Thyroid gland (tissue), 4 donors: ENCODE data around the gene GUCY1A1. TPM values are rescaled to one million over a fixed set of nuclear protein-coding genes. Genes with fewer than 3 reads are reported as not detected.
"Not testable (repeated sequence)": the region's sequence is repeated elsewhere in the genome, so short reads cannot be mapped to it uniquely, and the experiment has no call there.

Experiments used
- DNase-seq, 2 donors: peaks; one replicate each; pipeline ENCODE4 v3.0.0-alpha.2; 2019
- H3K27ac ChIP-seq, 3 donors: fragments of 200-600 bp; sonication (generic); 1 replicate in 2 of 3; 2 replicates in 1 of 3; pipeline ENCODE4 v1.5.1; 2016 to 2019; ENCODE audit warnings: mild to moderate bottlenecking in 1 of 3, moderate library complexity in 1 of 3
- H3K27me3 ChIP-seq: fragments of 200-600 bp; sonication (generic); one replicate; pipeline ENCODE4 v1.5.1; 2019
- H3K36me3 ChIP-seq, 2 donors: fragments of 200-600 bp; sonication (generic); one replicate each; pipeline ENCODE4 v1.5.1; 2016 to 2019
- H3K4me1 ChIP-seq, 2 donors: fragments of 200-600 bp; sonication (generic); one replicate each; pipeline ENCODE4 v1.5.1; 2017 to 2019
- H3K4me3 ChIP-seq, 3 donors: fragments of 200-600 bp; sonication (generic); replicated peaks in 1 of 3; 1 replicate in 2 of 3; 2 replicates in 1 of 3; pipeline ENCODE4 v1.5.1; 2016; ENCODE audit warnings: mild to moderate bottlenecking in 1 of 3
- H3K9me3 ChIP-seq: fragments of 200-600 bp; sonication (generic); one replicate; pipeline ENCODE4 v1.5.1; 2017
- POLR2A ChIP-seq, 2 donors: fragments of 450-650 bp; IDR thresholded peaks; one replicate each; pipeline ENCODE4 v1.6.1; 2017; ENCODE audit warnings: antibody characterized with exemption in 2 of 2, mild to moderate bottlenecking in 2 of 2, moderate library complexity in 1 of 2
- WGBS, 2 donors: methylation state at CpG; one replicate each; pipeline ENCODE4 v1.1.5; 2017; 5-methylcytosine and 5-hydroxymethylcytosine counted together
- intact Hi-C: fragments of 100-400 bp; cut with DNase I; formaldehyde crosslinking; loops from one replicate; pipeline ENCODE4 v1.15.1; 2023
- total RNA-seq, 4 donors: library from RNA; depleted of rRNA; stranded (reverse); fragments of >200 nt; gene quantifications; one replicate each; pipeline ENCODE4 v1.2.3, GENCODE V29; 2016
- TF ChIP-seq, protein P1 (sequence below), 6 experiments: fragments of 200-600 bp in 3 of 6; fragments of 450-650 bp in 3 of 6; sonication (generic) in 3 of 6; IDR thresholded peaks; one replicate each; pipeline ENCODE4 v1.5.1; 2016 to 2019; ENCODE audit warnings: antibody characterized with exemption in 6 of 6, mild to moderate bottlenecking in 2 of 6, inconsistent platforms in 1 of 6, moderate library complexity in 1 of 6

The GUCY1A1 gene
- total RNA-seq, 4 donors from 2014 or later = 11.4 to 25.8 (median 17.5) TPM

DNA sequence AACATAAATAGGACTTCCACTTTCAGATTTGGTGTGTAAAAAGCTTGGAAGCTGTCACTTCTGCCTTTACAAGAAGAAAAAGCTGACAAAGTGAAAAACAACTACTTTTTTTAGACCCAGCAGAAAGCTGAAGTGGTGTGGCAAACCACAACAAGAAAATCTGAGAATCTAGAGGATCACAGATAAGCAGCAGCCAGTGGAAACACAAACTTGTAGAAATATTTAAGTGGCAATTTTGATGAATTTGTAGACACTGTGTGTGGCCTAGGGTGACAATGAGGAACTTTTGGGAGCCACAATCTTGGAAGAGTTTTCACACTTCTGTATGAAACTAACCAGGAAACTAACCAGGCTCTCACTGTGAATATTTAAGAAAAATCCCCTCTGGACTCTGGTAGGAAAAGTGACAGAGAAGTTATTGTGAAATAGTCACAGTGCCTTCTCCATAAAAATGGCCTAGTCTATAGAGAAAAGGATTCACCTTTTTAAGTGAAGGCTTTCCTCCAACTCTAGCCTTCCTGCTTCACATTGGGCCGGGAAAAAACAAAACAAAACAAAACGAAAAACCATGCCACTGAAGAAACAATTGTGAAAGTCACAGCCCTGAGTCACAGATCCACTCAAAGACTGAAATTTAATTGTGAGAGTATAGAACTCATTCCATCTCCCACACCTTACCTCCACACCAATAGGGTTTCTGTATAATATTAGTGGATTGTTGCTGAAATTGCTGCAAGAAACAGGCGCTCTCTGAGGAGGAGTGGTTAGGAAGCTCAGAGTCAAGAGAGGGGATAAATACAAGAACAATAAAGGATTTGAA is 26.7 kb upstream of the GUCY1A1 start:
- Histone ChIP-seq H3K9me3 (no peaks in the 10 kb centered on the region), H3K4me1 (no peaks in the 10 kb centered on the region), H3K27ac (no peak overlapping the region), H3K36me3 (no peaks in the 10 kb centered on the region), H3K4me3 (no peak overlapping the region), H3K27me3 (no peaks in the 10 kb centered on the region)
- no peak for TF ChIP-seq POLR2A (IDR thresholded peaks at IDR 0.05)
- TF ChIP-seq, protein P1, sequence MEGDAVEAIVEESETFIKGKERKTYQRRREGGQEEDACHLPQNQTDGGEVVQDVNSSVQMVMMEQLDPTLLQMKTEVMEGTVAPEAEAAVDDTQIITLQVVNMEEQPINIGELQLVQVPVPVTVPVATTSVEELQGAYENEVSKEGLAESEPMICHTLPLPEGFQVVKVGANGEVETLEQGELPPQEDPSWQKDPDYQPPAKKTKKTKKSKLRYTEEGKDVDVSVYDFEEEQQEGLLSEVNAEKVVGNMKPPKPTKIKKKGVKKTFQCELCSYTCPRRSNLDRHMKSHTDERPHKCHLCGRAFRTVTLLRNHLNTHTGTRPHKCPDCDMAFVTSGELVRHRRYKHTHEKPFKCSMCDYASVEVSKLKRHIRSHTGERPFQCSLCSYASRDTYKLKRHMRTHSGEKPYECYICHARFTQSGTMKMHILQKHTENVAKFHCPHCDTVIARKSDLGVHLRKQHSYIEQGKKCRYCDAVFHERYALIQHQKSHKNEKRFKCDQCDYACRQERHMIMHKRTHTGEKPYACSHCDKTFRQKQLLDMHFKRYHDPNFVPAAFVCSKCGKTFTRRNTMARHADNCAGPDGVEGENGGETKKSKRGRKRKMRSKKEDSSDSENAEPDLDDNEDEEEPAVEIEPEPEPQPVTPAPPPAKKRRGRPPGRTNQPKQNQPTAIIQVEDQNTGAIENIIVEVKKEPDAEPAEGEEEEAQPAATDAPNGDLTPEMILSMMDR (IDR thresholded peaks at IDR 0.05) = no peak
- intact Hi-C loops = no loop called here
- 61 to 76% methylated on average over 3 of the region's 3 CpGs for WGBS, 2 donors
- DNase-seq = no peak

DNA sequence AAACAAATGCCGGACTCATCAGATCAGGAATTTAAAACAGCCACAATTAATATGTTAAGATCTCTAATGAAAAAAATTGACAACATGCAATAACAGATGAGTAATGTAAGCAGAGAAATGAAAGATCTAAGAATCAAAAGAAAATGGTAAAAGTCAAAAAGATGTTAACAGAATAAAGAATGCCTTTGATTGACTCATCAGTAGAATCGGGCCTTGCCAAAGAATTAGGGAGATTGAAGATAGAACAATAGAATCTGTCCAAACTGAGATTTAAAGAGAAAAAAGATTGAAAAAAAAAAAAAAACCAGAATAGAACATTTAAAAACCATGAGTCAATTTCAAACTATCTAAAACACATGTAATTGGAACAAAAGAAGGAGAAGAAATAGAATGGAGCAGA is 25.9 kb upstream of the GUCY1A1 start:
- no peak for DNase-seq
- intact Hi-C loops = no loop called here
- WGBS, 2 donors = 89 to 90% methylated on average over 2 of the region's 2 CpGs
- no peaks in the 10 kb centered on the region for H3K27me3 ChIP-seq
- no peaks in the 10 kb centered on the region for H3K36me3 ChIP-seq
- TF ChIP-seq, protein P1 (IDR thresholded peaks at IDR 0.05) = no peak
- no peak for TF ChIP-seq POLR2A (IDR thresholded peaks at IDR 0.05)
- H3K9me3 ChIP-seq = no peaks in the 10 kb centered on the region
- H3K4me1 ChIP-seq = no peaks in the 10 kb centered on the region
- no peak overlapping the region for H3K27ac ChIP-seq
- H3K4me3 ChIP-seq = no peak overlapping the region

DNA sequence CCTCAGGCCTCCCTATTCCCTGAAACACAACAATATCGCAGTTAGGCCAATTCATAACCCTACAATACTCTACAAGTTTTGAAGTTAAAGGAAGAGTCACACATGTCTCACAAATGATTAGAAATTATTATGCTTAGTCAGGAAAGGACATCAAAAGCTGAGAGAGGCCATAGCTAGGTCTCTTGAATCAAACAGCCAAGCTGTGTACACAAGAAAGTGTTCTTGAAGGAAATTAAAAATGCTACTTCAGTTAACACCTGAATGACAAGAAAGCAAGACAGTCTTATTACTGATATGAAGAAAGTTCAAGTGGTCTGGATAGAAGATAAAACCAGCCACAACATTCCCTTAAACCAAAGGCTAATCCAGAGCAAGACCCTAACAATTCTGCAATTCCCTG is 23.6 kb upstream of the GUCY1A1 start:
- H3K27ac ChIP-seq = no peak overlapping the region
- TF ChIP-seq, protein P1 (IDR thresholded peaks at IDR 0.05) = no peak
- no peak for TF ChIP-seq POLR2A (IDR thresholded peaks at IDR 0.05)
- H3K4me3 ChIP-seq = no peak overlapping the region
- WGBS, 2 donors = 84 to 86% methylated on average over 1 of the region's 1 CpG
- intact Hi-C loops = no loop called here
- H3K36me3 ChIP-seq = no peaks in the 10 kb centered on the region
- no peak for DNase-seq
- no peaks in the 10 kb centered on the region for H3K9me3 ChIP-seq
- no peaks in the 10 kb centered on the region for H3K4me1 ChIP-seq
- H3K27me3 ChIP-seq = no peaks in the 10 kb centered on the region

DNA sequence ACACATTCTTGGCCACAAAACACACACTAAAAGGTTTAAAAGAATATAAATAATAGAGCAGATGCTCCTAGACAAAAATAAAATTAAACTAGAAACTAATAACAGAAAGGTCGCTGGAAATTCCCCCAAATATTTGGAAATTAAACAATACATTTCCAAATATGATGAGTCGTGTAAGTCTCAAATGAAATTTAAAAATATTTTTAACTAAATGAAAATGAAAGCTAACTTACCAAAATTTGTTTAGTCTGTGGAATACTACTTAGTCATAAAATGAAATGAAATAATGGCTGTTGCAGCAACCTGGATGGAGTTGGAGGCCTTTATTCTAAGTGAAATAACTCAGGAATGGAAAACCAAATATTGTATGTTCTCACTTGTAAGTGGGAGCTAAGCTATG is 20.6 kb upstream of the GUCY1A1 start:
- 81 to 84% methylated on average over 2 of the region's 2 CpGs for WGBS, 2 donors
- intact Hi-C loops = no loop called here
- Histone ChIP-seq H3K4me3 (no peak overlapping the region), H3K27ac (no peak overlapping the region), H3K4me1 (no peaks in the 10 kb centered on the region), H3K36me3 (no peaks in the 10 kb centered on the region), H3K9me3 (no peaks in the 10 kb centered on the region), H3K27me3 (no peaks in the 10 kb centered on the region)
- DNase-seq = no peak
- TF ChIP-seq POLR2A (IDR thresholded peaks at IDR 0.05) = no peak
- TF ChIP-seq, protein P1 (IDR thresholded peaks at IDR 0.05) = no peak

DNA sequence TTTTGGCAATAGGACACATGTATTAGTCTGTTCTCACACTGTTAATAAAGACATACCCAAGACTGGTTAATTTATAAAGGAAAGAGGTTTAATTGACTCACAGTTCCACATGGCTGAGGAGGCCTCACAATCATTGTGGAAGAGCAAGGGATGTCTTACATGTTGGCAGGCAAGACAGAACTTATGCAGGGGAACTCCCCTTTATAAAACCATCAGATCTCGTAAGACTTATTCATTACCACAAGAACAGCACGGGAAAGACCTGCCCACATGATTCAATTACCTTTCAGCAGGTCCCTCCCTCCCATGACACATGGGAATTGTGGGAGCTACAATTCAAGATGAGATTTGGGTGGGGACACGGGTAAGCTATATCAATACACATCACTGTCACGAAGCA is 15.9 kb upstream of the GUCY1A1 start:
- not testable (repeated sequence) for H3K9me3 ChIP-seq
- WGBS, 2 donors = 87 to 89% methylated on average over 4 of the region's 4 CpGs

More for the DNA sequence above, 15.9 kb upstream of the GUCY1A1 start:
- H3K4me1 ChIP-seq, intact Hi-C loops, H3K36me3 ChIP-seq, H3K27me3 ChIP-seq, H3K4me3 ChIP-seq, DNase-seq, H3K27ac ChIP-seq: not testable (repeated sequence)
